Measurements from ENCODE around the gene NSMF.

GRCh38 chr9:137397675-137398423, 61.3 kb downstream of the NSMF start:
- TF ChIP-seq CTCF (IDR thresholded peaks at IDR 0.05) (no peak), POLR2AphosphoS5 (IDR thresholded peaks at IDR 0.05; ENCODE audit: insufficient read depth in 1 of 2, low read depth in 1 of 2) (no peak), POLR2A (IDR thresholded peaks at IDR 0.05) (no peak)
